HG03469 (cell line): ENCODE data around the gene EEF1G.
"Not testable (repeated sequence)": the region's sequence is repeated elsewhere in the genome, so short reads cannot be mapped to it uniquely, and the experiment has no call there.

ENCODE experiments used
- ATAC-seq: cut with Tn5 transposase; IDR thresholded peaks from one replicate; pipeline ENCODE4 v1.9.1; 2021; ENCODE audit warnings: mild to moderate bottlenecking, moderate library complexity, moderate number of reproducible peaks; ENCODE audit not compliant: unreplicated experiment

EEF1G gene

DNA sequence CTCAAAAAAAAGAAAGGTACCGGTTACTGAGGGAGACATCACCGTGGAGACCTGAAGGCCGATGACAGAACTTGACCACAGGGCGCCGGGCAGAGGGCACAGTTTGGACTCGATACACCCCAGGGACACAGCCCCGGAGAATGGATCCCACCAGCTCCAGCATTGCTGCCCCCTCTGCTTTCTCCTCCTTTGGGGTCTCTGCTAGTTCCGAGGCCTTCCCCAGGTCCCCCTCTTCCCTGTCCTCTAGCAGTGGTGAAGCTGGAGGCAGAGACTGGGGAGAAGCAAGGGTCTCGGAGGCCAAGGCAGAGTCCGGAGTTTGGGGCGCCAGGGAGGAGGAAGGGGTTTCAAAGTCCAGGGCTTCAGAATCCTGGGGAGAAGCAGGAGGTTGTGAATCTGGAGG, 4.8 kb upstream of the EEF1G start:
- no peak for ATAC-seq

DNA sequence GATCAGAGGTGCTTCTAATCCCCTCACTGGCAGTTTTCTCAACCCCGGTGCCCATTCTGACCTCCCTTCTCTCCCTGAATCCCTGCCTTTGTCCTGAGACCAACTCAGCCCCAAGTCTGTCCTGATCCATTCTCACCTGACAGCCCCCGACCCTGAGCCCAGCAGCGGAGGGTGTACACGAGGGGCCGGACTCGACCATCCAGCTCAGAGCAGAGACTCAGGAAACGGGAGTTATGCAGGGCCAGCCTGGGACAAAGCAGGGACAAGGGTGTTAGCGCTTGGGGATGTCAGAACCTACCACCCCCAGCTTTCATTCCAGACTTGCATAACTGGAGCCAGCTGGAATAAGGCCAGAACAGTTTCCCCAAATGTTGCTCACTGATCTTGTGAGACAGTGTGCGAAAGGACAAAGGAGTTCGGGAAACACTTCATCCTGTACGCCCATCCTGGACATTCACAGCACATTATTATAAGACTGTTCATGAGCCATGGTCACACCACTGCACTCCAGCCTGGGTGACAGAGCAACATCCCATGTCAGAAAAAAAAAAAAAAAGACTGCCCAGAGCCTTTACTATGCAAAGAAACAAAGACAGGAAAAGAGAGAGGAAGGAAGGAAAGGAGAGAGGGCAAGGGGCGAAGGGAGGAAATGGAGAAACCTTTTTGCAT, 3.5 kb upstream of the EEF1G start:
- no peak for ATAC-seq

DNA sequence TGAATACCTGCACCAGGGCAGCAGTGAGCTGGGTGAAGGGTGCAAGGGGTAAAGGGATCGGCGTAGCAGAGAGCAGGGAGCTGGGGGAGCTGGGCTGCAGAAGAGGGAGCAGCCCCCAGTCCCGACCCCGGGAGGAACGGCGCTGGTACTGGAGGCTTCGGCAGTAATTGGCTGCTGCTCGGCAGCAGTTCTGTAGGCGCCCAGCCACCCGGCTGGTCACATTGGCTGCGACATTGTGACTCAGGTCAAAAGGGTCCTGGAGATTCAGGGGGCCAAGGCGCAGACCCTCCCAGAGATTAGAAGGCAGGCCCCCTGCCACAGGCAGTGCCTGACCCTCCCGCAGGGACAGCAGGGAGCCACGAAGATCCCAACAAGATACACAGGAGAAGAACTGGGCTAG, 2.1 kb upstream of the EEF1G start:
- no peak for ATAC-seq

DNA sequence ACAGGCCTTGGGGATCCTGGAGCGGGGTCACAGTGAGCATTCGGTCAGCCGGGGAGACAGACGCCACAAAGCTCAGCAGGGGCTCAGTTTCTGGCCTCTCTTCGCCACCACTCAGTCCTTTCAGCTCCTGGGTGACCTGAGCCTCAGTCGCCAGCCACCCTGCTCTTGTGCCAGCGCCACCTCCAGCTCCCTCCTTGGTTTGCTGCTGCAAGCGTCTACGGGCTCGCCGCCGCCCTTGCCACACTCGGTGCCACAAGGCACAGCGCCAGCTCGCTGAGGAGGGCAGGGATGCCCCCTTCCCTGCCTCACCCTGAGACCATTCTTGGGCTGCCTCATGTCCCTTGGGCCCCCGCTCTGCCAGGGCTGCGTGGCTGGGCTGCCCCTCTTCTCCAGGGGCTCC, 1.5 kb upstream of the EEF1G start:
- no peak for ATAC-seq

DNA sequence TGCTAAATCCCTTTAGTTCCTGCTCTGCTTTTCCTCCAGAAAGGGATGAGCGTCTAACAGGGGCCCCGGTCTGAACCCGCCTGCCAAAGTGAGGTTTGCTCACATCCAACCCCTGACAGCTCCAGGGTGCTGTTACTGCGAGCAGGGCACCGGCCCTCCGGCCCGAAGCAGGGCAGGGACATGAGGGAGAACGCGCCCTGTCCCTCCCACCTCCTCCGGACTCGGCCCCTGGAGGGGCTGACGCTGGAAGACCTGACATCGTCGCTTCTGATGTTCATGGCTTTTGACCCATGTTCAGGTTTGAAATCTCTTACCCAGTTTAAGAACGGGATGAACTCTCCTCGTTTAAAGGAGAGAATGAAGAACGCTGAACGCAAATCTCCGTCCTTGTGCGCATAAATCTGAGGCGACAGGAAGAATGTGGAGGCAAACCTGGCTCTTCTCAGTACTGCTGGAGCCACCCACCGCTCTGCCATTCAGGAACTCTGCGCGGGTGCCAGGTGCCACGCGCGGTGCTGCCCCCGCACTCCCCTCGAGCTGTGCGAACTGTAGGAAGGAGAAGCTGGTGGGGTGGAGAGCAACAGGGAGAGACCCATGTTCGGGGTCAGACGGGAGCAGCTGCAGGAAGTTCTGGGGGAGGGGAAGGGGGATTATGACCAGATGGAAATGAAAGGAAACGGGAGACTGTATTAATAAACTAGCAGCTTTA, 826 bp upstream of the EEF1G start:
- ATAC-seq = peak; percentile 1

DNA sequence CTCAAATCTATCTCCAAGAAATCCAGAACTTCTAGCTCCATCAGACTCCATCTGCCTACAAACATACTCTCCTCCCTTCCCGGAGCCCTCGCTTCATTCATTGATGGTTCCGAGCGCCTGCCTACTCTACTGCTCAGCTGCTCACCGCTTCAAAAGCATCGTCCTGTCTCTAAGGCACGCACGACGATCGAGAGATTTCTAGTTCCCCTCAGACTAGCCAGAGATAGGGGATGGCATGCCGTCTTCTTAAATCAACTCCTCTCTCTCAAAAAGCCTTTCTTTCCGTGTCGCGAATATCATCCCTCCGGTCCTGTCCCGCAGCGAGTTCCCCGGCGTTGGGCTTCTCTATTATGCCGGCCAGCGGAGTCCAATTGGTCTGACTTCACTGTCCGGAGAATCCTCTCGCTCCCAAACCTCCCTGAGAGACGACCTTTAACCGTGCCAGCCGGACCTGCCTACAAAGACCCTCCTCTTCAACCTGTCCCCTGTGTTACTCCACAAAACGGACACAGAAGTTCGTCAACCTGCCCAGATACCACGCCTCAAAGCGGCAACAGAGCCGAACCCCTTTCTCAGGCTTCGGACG, 592 bp downstream of the EEF1G start:
- ATAC-seq = no peak

DNA sequence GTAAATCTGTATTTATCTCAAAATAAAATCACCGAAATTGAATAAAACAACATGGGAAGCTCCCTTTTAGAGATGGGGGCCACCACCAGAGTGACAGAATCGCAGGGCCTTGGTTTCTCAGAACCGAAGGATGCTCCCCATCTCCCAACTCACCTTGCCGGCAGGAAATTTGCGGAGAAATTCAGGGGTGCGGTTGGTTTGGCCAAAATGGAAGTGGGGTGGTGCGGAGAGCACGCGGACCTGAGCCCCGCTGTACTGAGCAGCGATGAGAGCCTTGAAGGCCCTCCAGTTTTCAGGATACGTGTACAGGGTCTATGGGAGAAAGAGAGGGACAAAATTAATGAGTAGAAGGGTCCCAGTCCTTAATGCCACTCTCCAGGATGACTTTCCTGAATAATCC, 1.3 kb downstream of the EEF1G start:
- no peak for ATAC-seq

DNA sequence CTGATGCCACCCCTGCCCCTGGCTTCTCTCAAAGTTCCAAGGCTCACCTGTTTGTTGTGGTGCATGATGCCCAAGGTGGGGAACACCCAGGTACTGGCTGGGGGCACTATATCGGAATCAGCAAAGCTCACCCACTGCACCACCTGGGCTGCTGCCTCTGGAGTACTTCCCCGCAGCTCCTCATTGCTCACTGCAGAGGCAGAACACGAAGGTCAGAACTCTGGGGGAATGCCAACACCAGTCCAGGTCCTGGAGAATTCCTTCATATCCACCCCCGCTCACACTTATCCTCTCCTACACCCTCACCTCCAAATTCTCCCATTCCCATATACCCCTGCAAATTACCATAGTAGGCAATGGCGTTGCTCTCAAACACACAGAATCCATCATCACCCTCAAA, 2.2 kb downstream of the EEF1G start:
- not testable (repeated sequence) for ATAC-seq

DNA sequence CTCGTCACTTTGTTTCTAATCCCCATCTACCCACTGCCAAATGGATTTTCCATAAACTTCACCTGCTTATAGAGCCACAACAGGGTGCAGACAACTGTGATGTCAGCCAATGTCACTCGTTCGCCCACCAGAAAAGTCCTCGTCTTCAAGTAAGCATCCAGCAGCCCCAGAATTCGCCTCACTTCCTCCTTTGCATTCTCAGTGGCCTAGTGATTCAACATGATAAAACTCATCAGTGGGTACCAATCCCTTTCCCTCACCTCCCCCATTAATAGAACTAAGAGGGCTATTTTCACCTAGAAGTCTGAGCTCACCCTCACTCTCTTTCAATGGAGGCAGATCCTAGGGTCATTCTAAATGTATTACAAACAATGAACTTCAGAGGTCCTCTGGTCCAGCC, 2.8 kb downstream of the EEF1G start:
- not testable (repeated sequence) for ATAC-seq

DNA sequence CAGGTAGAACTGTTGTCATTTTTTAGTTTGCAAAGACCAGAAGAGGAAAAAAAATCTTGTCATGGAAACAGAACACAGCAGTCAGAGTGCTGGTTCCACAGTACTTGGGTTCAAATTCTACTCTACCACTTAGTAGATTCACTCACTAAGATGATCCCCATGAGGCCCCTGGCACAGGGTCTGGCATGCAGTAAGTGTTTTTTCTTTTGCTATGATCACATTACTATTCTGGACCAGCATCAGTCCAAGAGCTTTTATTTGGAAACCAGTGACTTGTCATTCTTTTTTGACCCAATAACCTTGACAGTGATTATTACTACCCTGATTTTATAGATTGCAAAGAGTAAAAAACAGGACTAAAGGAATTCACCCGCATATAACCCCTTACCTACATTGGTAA, 4.1 kb downstream of the EEF1G start:
- ATAC-seq = no peak

DNA sequence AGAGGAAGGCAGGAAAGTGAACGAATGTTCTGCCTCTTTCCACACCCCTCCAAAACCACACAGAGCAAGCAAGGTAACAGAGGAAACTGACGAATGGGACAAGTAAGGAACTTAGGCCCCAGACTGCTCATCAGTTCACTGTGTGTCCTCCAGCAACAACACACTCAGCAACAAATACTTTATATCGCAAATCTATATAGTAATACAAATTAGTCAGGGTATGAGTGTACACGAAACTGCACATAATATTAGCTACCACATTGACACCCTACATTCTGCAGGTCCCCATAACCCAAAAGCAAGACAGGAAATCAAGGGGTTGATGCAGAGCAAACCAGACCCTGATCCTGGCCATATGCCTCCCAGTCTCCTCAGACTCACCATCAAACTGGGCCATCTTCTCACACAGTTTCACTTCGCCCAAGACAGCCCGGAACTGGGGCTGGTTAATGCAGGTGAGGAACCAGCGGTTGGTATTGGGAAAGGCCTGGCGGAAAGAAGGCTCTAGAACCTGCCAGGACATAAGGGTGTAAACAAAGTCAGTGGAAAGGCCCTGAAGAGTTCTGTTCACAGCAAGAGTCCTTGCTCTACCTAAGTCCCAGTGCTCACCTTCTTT, 6.6 kb downstream of the EEF1G start:
- ATAC-seq = no peak

DNA sequence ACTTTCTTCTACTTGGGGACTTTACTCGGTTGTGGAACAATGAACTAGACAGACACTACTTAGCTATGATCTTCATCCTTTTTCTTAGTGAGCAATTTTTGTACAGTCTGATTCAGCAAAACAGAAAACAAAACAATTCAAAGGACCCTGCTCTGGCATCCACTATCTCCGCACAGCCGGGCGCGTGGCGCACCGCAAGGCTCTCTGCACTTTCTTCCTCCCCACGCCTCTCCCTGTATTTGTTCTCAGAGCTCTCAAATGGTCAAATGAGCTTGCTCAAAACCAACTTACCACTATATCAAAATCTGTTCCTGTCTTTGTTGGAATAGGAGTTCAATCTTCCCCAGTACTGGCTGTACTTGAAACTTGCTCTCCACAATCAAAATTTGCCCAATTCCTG, 7.4 kb downstream of the EEF1G start:
- no peak for ATAC-seq

DNA sequence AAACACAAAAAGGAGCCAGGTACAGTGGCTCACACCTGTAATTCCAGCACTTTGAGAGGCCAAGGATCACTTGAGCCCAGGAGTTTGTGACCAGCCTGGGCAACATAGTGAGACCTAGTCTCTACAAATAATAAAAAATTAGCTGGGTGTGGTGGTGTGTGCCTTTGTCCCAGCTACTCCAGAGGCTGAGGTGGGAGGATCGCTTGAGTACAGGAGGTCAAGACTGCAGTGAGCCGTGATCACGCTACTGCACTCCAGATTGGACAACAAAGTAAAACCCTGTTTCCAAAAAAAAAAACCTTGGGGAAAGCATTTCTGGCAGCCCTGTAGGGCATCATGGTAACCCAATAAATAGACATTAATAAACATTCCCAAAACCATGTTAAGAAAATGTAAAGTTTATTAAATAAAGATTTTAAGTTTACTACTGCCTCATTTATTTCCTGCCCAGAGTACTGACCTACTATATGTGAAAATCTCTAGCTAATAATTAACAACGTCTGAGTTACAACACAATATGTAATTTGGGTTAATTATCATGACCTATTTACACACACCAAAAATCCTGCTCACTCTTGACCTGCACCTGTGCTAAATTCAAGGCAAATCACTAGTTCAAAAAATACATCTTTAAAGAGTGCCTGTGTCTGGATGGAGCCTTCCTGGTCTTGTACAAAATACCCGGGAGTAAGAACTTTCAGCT, 8.4 kb downstream of the EEF1G start:
- no peak for ATAC-seq

DNA sequence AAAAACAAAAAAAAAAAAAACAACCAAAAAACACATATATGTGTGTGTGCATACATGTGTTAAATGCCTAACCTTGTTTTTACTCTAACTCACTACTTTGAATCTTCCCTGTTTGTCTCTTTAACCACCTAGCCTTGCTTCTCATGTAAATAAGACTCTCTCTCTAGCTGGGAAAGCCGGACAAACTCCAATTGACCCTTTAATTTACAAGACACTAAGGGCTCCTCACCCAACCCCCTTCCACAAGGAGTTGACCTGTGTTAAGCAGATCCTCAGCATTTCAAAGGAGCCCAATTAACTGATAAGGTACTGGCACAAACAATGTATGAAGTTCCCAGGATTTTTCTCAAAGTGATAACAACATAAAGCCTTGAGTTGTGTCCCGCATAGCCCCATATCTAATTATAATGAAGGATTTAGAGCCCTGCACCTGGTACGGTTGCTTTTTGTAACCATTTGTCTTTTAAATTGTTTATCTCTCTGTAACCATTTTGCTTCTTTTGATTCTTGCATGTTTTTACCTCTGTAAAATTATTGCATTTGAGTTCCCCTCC, 11.9 kb downstream of the EEF1G start:
- ATAC-seq = not testable (repeated sequence)

DNA sequence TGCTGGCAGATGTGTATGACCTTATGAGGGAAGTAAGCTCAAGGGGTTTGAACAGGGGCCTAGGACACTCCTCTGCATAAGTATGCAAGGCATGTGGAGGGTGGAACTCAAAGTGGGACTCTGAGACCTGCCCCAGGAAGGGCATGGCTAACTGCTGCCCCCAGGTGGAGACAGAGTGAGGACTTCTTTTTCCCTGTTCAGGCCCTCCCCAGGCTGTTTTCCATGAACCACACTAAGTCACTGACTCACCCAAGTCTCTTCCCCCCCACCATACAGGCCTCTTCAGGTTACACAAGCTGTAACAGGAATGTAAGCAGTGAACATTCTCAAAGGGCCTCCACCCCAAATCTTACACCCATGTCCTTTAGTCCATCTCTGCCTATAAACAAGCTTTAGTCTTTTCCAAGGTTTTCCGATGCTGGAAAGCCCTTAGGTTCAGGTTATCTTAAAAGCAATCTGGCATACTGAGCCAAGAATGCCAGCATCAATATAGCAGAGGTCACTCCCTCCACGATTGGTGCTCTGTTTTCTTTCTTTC, 13.1 kb downstream of the EEF1G start:
- ATAC-seq = no peak

DNA sequence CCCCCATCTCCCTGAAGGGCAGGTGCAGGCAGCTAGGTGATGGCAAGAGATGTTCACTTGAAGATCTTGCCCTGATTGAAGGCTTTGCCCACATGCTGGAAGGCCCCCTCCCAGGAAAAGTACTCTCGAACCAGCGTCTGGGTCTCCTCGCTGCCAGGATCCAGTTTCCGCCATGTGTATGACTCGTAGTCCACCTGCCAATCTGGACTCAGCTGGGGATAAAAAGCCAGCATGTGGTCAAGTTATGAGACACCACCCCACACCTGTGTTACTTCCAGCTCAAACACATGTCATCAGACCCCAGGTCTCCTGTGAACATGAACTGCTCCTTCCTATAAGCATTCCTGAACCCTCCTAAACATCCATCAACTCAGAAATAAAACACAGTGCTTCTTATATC, 14.1 kb downstream of the EEF1G start:
- not testable (repeated sequence) for ATAC-seq

DNA sequence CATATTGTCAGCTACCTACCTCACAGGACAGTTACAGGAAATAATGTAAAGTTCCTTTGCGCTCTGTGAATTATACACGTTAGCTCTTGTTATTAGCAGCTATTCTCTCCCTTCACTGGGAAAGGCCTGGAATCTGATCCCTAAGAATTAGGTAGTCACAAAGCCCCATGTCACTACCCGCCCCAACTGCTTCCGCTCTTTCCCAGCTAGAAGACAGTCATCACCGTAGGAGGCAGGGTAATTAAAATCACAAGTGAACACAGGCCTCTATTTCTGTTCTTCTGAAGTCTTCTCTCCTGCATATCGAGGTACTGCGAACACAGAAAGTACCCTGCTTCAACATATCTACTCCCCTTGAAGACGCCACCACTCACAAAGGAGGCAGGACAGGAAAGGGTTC, 14.5 kb downstream of the EEF1G start:
- ATAC-seq = no peak

DNA sequence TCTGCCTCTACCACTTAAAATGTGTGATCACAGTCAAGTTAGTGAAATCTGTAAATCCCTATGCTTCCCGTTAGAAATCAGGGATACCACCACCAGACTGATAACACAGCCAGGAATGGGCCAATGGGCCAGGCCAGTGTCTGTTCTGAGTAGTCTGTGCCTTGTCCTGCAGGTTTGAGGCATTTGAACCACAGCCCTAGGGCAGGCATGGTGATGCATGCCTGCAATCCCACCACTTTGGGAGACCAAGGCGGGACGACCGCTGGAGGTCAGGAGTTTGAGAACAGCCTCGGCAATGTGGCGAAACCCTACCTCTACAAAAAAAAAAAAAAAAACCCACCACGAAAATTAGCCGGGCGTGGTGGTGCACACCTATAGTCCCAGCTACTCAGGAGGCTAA, 15.0 kb downstream of the EEF1G start:
- no peak for ATAC-seq

DNA sequence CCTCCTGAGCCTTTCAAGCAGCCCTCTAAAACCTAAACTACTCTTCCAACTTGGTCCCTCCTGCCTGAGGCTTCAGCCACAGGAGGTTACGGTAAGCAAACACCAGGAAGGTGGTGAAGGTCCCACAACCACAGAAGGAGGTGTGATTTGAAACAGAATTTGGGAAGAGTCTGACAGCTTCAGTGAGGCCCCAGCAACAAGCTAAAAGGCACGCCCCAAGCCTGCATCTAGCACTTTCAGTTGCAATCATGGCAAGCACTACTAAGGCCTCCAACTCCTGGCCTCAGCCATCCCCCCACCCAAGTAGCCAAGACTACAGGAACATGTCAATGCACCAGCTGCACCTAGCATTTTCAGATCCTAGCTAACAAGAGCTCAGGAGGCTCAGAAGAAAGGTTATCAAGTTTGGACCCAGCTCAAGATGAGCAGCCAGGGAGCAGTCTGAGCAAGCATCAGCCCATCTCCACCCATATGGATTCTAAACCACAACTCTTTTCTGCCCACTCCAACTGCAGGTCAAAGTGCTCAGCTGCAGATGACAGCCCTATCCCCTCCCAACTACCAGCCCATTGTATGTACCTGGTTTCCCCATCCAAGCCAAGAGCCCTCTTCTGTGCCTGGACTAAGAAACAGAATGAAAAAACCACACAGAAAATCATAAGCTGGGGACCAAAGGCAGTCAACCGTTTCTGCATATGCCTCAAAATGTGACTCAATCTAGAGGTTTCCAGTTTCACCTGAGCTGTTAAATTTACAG, 16.6 kb downstream of the EEF1G start:
- no peak for ATAC-seq
